PC-9 (cell line): Measurements from ENCODE around the gene TMEM156.

ENCODE experiments used
- EZH2 ChIP-seq: fragments of 200-600 bp; sonication (generic); IDR thresholded peaks from 2 replicates; pipeline ENCODE4 v1.8.0; 2017; ENCODE audit warnings: antibody characterized with exemption, low read depth
- TF ChIP-seq, protein P1 (sequence below): fragments of 200-600 bp; sonication (generic); conservative IDR thresholded peaks from 2 replicates; pipeline ENCODE4 v1.6.1; 2017; ENCODE audit warnings: mixed run types, antibody characterized with exemption, mild to moderate bottlenecking, moderate library complexity

DNA sequence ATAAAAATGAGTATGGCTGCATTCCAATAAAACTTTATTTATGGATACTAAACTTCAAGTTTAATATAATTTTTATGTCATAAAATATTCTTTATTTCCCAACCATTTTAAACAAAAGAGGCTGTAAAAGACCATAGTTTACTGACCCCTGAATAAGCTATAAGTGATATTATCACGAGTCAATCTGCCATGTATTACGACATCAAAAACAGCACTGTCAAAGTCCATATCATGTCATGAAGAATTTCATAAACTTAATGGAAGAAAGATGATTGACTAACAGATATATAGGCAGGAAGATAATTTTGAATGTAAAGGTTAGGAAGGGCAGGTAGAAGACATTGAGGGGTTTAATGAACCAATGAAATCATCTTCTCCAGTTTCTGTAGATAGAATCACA, 18.2 kb downstream of the TMEM156 start:
- TF ChIP-seq, protein P1, sequence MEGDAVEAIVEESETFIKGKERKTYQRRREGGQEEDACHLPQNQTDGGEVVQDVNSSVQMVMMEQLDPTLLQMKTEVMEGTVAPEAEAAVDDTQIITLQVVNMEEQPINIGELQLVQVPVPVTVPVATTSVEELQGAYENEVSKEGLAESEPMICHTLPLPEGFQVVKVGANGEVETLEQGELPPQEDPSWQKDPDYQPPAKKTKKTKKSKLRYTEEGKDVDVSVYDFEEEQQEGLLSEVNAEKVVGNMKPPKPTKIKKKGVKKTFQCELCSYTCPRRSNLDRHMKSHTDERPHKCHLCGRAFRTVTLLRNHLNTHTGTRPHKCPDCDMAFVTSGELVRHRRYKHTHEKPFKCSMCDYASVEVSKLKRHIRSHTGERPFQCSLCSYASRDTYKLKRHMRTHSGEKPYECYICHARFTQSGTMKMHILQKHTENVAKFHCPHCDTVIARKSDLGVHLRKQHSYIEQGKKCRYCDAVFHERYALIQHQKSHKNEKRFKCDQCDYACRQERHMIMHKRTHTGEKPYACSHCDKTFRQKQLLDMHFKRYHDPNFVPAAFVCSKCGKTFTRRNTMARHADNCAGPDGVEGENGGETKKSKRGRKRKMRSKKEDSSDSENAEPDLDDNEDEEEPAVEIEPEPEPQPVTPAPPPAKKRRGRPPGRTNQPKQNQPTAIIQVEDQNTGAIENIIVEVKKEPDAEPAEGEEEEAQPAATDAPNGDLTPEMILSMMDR: no peak
- no peak for TF ChIP-seq EZH2
